Astrocyte (in vitro differentiated cells and primary cell): ENCODE data around the gene CD33. TPM values are rescaled to one million over a fixed set of nuclear protein-coding genes. Genes with fewer than 3 reads are reported as not detected.

Source experiments
- DNase-seq: peaks from one replicate; pipeline ENCODE4 v3.0.0-alpha.2; 2010; ENCODE audit warnings: low read depth
- FAIRE-seq: peaks from 2 replicates; lab custom pipeline; 2011; peaks lifted over from hg19 to GRCh38; lab: Jason Lieb, UNC
- H2AFZ ChIP-seq: 2 replicates; pipeline ENCODE4 v1.6.0; 2012; ENCODE audit warnings: low read depth, low read length, inconsistent platforms
- H3K27ac ChIP-seq: 2 replicates; pipeline ENCODE4 v1.5.1; 2011; ENCODE audit warnings: low read depth, low read length, inconsistent platforms
- H3K27me3 ChIP-seq: 2 replicates; pipeline ENCODE4 v1.6.0; 2011; ENCODE audit warnings: low read length, inconsistent platforms; ENCODE audit not compliant: insufficient read depth
- H3K36me3 ChIP-seq: 2 replicates; pipeline ENCODE4 v1.5.1; 2011; ENCODE audit warnings: low read length, inconsistent platforms; ENCODE audit not compliant: insufficient read depth
- H3K4me1 ChIP-seq: 2 replicates; pipeline ENCODE4 v1.5.1; 2011; ENCODE audit warnings: low read length, inconsistent platforms; ENCODE audit not compliant: insufficient read depth
- H3K4me2 ChIP-seq: 2 replicates; pipeline ENCODE4 v1.6.0; 2012; ENCODE audit warnings: low read length, inconsistent platforms
- H3K4me3 ChIP-seq: 2 replicates; pipeline ENCODE4 v1.5.1; 2011; ENCODE audit warnings: low read depth, mild to moderate bottlenecking, low read length, inconsistent platforms; ENCODE audit not compliant: insufficient read depth
- H3K79me2 ChIP-seq: 2 replicates; pipeline ENCODE4 v1.6.0; 2012; ENCODE audit warnings: mild to moderate bottlenecking, low read length, inconsistent platforms; ENCODE audit not compliant: insufficient read depth
- H3K9ac ChIP-seq: 2 replicates; pipeline ENCODE4 v1.6.0; 2012; ENCODE audit warnings: mild to moderate bottlenecking, low read length, inconsistent platforms
- H3K9me3 ChIP-seq: 2 replicates; pipeline ENCODE4 v1.5.1; 2012; ENCODE audit warnings: low read depth, mild to moderate bottlenecking, low read length, inconsistent platforms; ENCODE audit not compliant: insufficient read depth
- H4K20me1 ChIP-seq: 2 replicates; pipeline ENCODE4 v1.6.0; 2012; ENCODE audit warnings: low read length, inconsistent platforms; ENCODE audit not compliant: insufficient read depth
- H3K27ac Mint-ChIP-seq: one replicate; pipeline ENCODE4 v1.8.0; 2021; ENCODE audit warnings: mild to moderate bottlenecking, mixed read lengths; ENCODE audit not compliant: unreplicated experiment
- H3K27me3 Mint-ChIP-seq: one replicate; pipeline ENCODE4 v1.8.0; 2021; ENCODE audit warnings: low read depth, mixed read lengths; ENCODE audit not compliant: unreplicated experiment
- H3K36me3 Mint-ChIP-seq: one replicate; pipeline ENCODE4 v1.8.0; 2021; ENCODE audit warnings: low read depth, mixed read lengths; ENCODE audit not compliant: unreplicated experiment
- H3K4me1 Mint-ChIP-seq: one replicate; pipeline ENCODE4 v1.8.0; 2021; ENCODE audit warnings: low read depth, mixed read lengths; ENCODE audit not compliant: unreplicated experiment
- H3K4me3 Mint-ChIP-seq: one replicate; pipeline ENCODE4 v1.8.0; 2021; ENCODE audit warnings: mild to moderate bottlenecking, moderate library complexity, mixed read lengths; ENCODE audit not compliant: unreplicated experiment
- H3K9me3 Mint-ChIP-seq: one replicate; pipeline ENCODE4 v1.8.0; 2021; ENCODE audit warnings: mild to moderate bottlenecking, mixed read lengths; ENCODE audit not compliant: unreplicated experiment
- CTCF ChIP-seq: IDR thresholded peaks from 2 replicates; pipeline ENCODE4 v1.5.1; 2011; ENCODE audit warnings: low read depth, mild to moderate bottlenecking, inconsistent platforms, low read length, moderate library complexity; ENCODE audit not compliant: insufficient read depth
- EZH2 ChIP-seq: IDR thresholded peaks from 2 replicates; pipeline ENCODE4 v1.6.1; 2012; ENCODE audit warnings: mild to moderate bottlenecking, low read length, inconsistent platforms; ENCODE audit not compliant: insufficient read depth
- total RNA-seq: library from RNA; stranded (reverse); gene quantifications from 2 replicates; pipeline ENCODE4 v1.2.1, GENCODE V29; 2021

The CD33 gene
- total RNA-seq, 1 donor from 2014 or later = not detected

DNA sequence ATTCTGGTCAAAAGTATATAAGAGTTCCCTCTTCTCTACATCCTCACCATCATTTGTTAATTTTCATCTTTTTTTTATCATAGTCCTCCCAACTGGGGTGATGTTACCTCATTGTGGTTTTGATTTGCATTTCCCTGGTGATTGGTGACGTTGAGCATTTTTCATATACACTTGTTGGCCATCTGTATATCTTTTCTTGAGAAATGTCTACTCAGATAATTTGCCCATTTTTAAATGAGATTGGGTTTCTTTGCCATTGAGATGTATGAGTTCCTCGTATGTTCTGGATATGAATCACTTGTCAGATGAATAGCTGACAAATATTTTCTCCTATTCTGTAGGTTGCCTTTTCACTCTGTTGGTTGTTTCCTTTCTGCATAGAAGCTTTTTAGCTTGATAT lies 2.4 kb downstream of the CD33 start:
- Histone ChIP-seq H3K4me1 (no peaks in the 10 kb centered on the region), H3K79me2 (no peaks in the 10 kb centered on the region), H3K27me3 (no peaks in the 10 kb centered on the region), H3K27ac (no peak overlapping the region), H3K9ac (no peak overlapping the region), H2AFZ (no peak overlapping the region), H3K9me3 (no peaks in the 10 kb centered on the region), H3K36me3 (no peaks in the 10 kb centered on the region), H3K4me2 (no peak overlapping the region), H4K20me1 (no peaks in the 10 kb centered on the region), H3K4me3 (no peak overlapping the region)
- Mint-ChIP-seq H3K36me3 (no peaks in the 10 kb centered on the region), H3K9me3 (peaks cover 2% of the 10 kb centered on the region), H3K27me3 (peaks cover 4% of the 10 kb centered on the region), H3K27ac (no peak overlapping the region), H3K4me1 (no peaks in the 10 kb centered on the region), H3K4me3 (no peak overlapping the region)
- DNase-seq (no peak), FAIRE-seq (no peak)
- TF ChIP-seq EZH2 (no peak), CTCF (no peak)

DNA sequence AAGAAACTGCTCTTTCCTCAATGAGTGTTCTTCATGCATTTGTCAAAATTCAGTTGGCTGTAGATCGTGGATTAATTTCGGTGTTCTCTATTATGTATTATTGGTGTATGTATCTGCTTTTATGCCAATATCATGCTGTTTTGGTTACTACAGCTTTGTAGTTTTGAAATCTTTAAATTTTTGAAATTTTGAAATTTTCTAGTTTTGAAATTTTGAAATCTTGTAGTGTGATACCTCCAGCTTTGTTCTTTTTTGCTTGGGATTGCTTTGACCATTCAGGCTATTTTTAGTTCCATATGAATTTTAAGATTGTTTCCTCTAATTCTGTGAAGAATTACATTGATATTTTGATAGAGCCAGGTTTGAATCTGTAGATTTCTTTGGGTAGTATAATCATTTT lies 3.1 kb downstream of the CD33 start:
- Histone ChIP-seq H3K79me2 (no peaks in the 10 kb centered on the region), H3K36me3 (no peaks in the 10 kb centered on the region), H3K27ac (no peak overlapping the region), H3K9me3 (no peaks in the 10 kb centered on the region), H4K20me1 (no peaks in the 10 kb centered on the region), H3K27me3 (no peaks in the 10 kb centered on the region), H3K4me3 (no peak overlapping the region), H3K4me2 (no peak overlapping the region), H3K9ac (no peak overlapping the region), H2AFZ (no peak overlapping the region), H3K4me1 (no peaks in the 10 kb centered on the region)
- Mint-ChIP-seq H3K4me1 (no peaks in the 10 kb centered on the region), H3K27ac (no peak overlapping the region), H3K4me3 (no peak overlapping the region), H3K36me3 (no peaks in the 10 kb centered on the region), H3K9me3 (peaks cover 5% of the 10 kb centered on the region), H3K27me3 (peaks cover 4% of the 10 kb centered on the region)
- DNase-seq (no peak), FAIRE-seq (no peak)
- no peak for TF ChIP-seq EZH2
- TF ChIP-seq CTCF = no peak

GRCh38 chr19:51240866-51241265 lies 16.0 kb downstream of the CD33 start:
- H3K27ac Mint-ChIP-seq = no peak overlapping the region
- H3K4me1 ChIP-seq = no peaks in the 10 kb centered on the region
- no peaks in the 10 kb centered on the region for H3K36me3 ChIP-seq
- no peak overlapping the region for H2AFZ ChIP-seq
- no peaks in the 10 kb centered on the region for H3K9me3 ChIP-seq
- FAIRE-seq (no peak), DNase-seq (no peak)
- no peak overlapping the region for H3K4me3 Mint-ChIP-seq
- no peaks in the 10 kb centered on the region for H3K27me3 ChIP-seq
- H3K79me2 ChIP-seq = no peaks in the 10 kb centered on the region
- H4K20me1 ChIP-seq = no peaks in the 10 kb centered on the region
- H3K36me3 Mint-ChIP-seq = no peaks in the 10 kb centered on the region
- H3K9ac ChIP-seq = no peak overlapping the region
- H3K4me1 Mint-ChIP-seq = peaks cover 4% of the 10 kb centered on the region
- H3K27me3 Mint-ChIP-seq = peaks cover 5% of the 10 kb centered on the region
- no peak for TF ChIP-seq CTCF
- TF ChIP-seq EZH2 = no peak
- no peak overlapping the region for H3K4me2 ChIP-seq
- H3K4me3 ChIP-seq = no peak overlapping the region
- no peak overlapping the region for H3K27ac ChIP-seq
- peaks cover 5% of the 10 kb centered on the region for H3K9me3 Mint-ChIP-seq
